Cardiac muscle cell (in vitro differentiated cells and primary cell): ENCODE measurements around the gene TMEM151B. TPM values are rescaled to one million over a fixed set of nuclear protein-coding genes. Genes with fewer than 3 reads are reported as not detected.

Source experiments
- DNase-seq, 2 donors: peaks; one replicate each; pipeline versions ENCODE4 v3.0.0 to v3.0.0-alpha.2; 2010 to 2017; ENCODE audit warnings: low read depth in 1 of 2, low spot score in 1 of 2
- H3K27ac ChIP-seq: fragments of 200-600 bp; sonication (generic); 2 replicates; pipeline ENCODE4 v1.5.1; 2016
- H3K27me3 ChIP-seq: fragments of 200-600 bp; sonication (generic); 2 replicates; pipeline ENCODE4 v1.6.0; 2016; ENCODE audit warnings: control low read depth
- H3K36me3 ChIP-seq: fragments of 200-600 bp; sonication (generic); 2 replicates; pipeline ENCODE4 v1.5.1; 2016; ENCODE audit warnings: control low read depth
- H3K4me1 ChIP-seq: fragments of 200-600 bp; sonication (generic); 2 replicates; pipeline ENCODE4 v1.8.1; 2017; ENCODE audit warnings: low read depth, mild to moderate bottlenecking, mixed run types
- H3K4me3 ChIP-seq: fragments of 200-600 bp; sonication (generic); 2 replicates; pipeline ENCODE4 v1.5.1; 2016; ENCODE audit warnings: mild to moderate bottlenecking
- H3K9me3 ChIP-seq: fragments of 200-600 bp; sonication (generic); 2 replicates; pipeline ENCODE4 v1.5.1; 2017; ENCODE audit warnings: low read depth, mild to moderate bottlenecking, control low read depth
- polyA plus RNA-seq: library from polyadenylated mRNA; unstranded; fragments of >200 nt; fragmentation: Nextera tagmentation; extraction: Ambion mirVana; gene quantifications from 2 replicates; pipeline ENCODE4 v1.2.1, GENCODE V29; 2016
- total RNA-seq: library from RNA; depleted of rRNA; stranded (reverse); fragments of >200 nt; gene quantifications from 2 replicates; pipeline ENCODE4 v1.2.3, GENCODE V29; 2016
- TF ChIP-seq, protein P1 (sequence below): IDR thresholded peaks from 2 replicates; pipeline ENCODE4 v1.5.1; 2012; ENCODE audit warnings: low read depth, mild to moderate bottlenecking, low read length

Gene TMEM151B
- total and polyA plus RNA-seq, 2 experiments from 2014 or later = 0.21 to 0.29 TPM

GRCh38 chr6:44255871-44256774 lies 14.1 kb upstream of the TMEM151B start:
- Histone ChIP-seq H3K4me3 (peak overlapping the region; percentile 88), H3K9me3 (no peaks in the 10 kb centered on the region), H3K27me3 (no peaks in the 10 kb centered on the region), H3K27ac (peak overlapping the region; percentile 81), H3K36me3 (peaks cover 47% of the 10 kb centered on the region), H3K4me1 (no peaks in the 10 kb centered on the region)
- DNase-seq = no peak
- TF ChIP-seq, protein P1, sequence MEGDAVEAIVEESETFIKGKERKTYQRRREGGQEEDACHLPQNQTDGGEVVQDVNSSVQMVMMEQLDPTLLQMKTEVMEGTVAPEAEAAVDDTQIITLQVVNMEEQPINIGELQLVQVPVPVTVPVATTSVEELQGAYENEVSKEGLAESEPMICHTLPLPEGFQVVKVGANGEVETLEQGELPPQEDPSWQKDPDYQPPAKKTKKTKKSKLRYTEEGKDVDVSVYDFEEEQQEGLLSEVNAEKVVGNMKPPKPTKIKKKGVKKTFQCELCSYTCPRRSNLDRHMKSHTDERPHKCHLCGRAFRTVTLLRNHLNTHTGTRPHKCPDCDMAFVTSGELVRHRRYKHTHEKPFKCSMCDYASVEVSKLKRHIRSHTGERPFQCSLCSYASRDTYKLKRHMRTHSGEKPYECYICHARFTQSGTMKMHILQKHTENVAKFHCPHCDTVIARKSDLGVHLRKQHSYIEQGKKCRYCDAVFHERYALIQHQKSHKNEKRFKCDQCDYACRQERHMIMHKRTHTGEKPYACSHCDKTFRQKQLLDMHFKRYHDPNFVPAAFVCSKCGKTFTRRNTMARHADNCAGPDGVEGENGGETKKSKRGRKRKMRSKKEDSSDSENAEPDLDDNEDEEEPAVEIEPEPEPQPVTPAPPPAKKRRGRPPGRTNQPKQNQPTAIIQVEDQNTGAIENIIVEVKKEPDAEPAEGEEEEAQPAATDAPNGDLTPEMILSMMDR = no peak

DNA sequence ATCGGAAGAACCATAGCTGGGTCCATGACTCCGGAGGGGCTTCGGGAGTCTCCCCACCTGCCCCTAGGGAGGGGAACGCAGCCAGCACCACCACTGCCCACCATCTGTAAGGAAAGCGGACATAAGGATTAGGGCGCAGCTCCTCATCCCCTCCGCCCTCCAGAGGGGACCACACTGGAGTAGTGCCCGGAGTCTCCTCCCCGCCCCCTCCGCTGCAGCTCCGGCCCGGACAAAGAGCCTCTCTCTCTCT lies 13.6 kb upstream of the TMEM151B start:
- peak overlapping the region; percentile 81 for H3K27ac ChIP-seq
- no peaks in the 10 kb centered on the region for H3K27me3 ChIP-seq
- no peak for DNase-seq
- H3K4me3 ChIP-seq = peak overlapping the region; percentile 88
- peaks cover 41% of the 10 kb centered on the region for H3K36me3 ChIP-seq
- TF ChIP-seq, protein P1 = no peak
- no peaks in the 10 kb centered on the region for H3K4me1 ChIP-seq
- H3K9me3 ChIP-seq = no peaks in the 10 kb centered on the region

GRCh38 chr6:44257025-44257752 lies 13.1 kb upstream of the TMEM151B start, which contains the start of gene SLC35B2:
SLC35B2 (minus strand) TSS chr6:44257528; CDS start chr6:44257410, 118 bp downstream.
- peak within 1 kb of the TSS; percentile 81 for H3K27ac ChIP-seq
- H3K4me1 ChIP-seq = no peaks in the 10 kb centered on the region
- no peaks in the 10 kb centered on the region for H3K9me3 ChIP-seq
- peaks cover 36% of the 10 kb centered on the region for H3K36me3 ChIP-seq
- H3K27me3 ChIP-seq = no peaks in the 10 kb centered on the region
- TF ChIP-seq, protein P1 = peak; percentile 39
- H3K4me3 ChIP-seq = peak within 1 kb of the TSS; percentile 88
- peak; percentile 83 for DNase-seq

GRCh38 chr6:44257753-44258324 lies 12.4 kb upstream of the TMEM151B start:
- Histone ChIP-seq H3K4me1 (no peaks in the 10 kb centered on the region), H3K36me3 (peaks cover 30% of the 10 kb centered on the region), H3K9me3 (no peaks in the 10 kb centered on the region), H3K27ac (no peak overlapping the region), H3K27me3 (no peaks in the 10 kb centered on the region), H3K4me3 (peak overlapping the region; percentile 88)
- TF ChIP-seq, protein P1 = no peak
- no peak for DNase-seq

DNA sequence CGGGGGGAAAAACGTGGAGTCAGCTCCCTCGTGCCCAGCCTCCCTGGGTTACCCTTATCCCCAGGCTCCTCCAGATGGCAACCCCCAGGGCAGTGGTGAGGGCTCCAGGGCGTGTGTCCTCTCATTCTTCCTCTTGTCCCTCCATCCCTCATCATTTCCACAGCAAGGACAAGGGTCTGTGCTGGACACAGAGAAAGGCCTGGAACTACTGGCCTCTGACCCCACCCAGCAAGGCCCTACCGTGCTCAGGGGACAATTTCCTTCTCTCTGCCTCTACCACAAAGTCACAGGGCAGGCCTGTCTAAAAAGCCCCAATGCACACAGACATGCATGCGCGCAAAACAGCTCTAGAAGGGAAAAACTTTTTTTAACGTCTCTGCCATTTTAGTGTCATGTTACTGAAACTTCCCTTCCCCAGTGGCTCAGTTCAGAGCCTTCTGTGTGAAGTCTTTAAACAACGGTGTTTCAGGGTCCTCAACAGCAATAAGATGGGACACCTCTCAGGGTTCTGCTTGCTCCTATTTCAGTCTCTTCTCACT lies 11.9 kb upstream of the TMEM151B start:
- H3K27me3 ChIP-seq = no peaks in the 10 kb centered on the region
- no peak overlapping the region for H3K27ac ChIP-seq
- TF ChIP-seq, protein P1 = no peak
- H3K4me3 ChIP-seq = no peak overlapping the region
- H3K4me1 ChIP-seq = no peaks in the 10 kb centered on the region
- DNase-seq = no peak
- no peaks in the 10 kb centered on the region for H3K9me3 ChIP-seq
- peaks cover 24% of the 10 kb centered on the region for H3K36me3 ChIP-seq
